OCI-LY3 (cell line): ENCODE results near the gene CASZ1.

Experiments used
- H2AFZ ChIP-seq: fragments of 200-600, 300-600 bp; shearing (Covaris generic); 2 replicates; pipeline ENCODE4 v1.6.0; 2014; ENCODE audit warnings: antibody characterized with exemption, low read depth, low read length
- H3K27ac ChIP-seq: fragments of 200-600, 300-600 bp; sonication (generic); 2 replicates; pipeline ENCODE4 v1.5.1; 2014; ENCODE audit warnings: mild to moderate bottlenecking, low read length, moderate library complexity, mixed read lengths
- H3K27me3 ChIP-seq: fragments of 200-600, 300-600 bp; sonication (generic); 2 replicates; pipeline ENCODE4 v1.6.1; 2014; ENCODE audit warnings: low read depth, low read length, mixed read lengths
- H3K36me3 ChIP-seq: fragments of 200-600, 300-600 bp; sonication (generic); replicated peaks from 2 replicates; pipeline ENCODE3; 2014; ENCODE audit warnings: low read depth, low read length, mixed read lengths
- H3K4me1 ChIP-seq: fragments of 300-600, 200-600 bp; sonication (generic); 2 replicates; pipeline ENCODE4 v1.6.1; 2014; ENCODE audit warnings: low read length, mixed read lengths
- H3K4me2 ChIP-seq: fragments of 200-600, 300-600 bp; sonication (generic); 2 replicates; pipeline ENCODE4 v1.6.1; 2014; ENCODE audit warnings: low read length, mixed read lengths
- H3K4me3 ChIP-seq: fragments of 300-600, 200-600 bp; sonication (generic); 2 replicates; pipeline ENCODE4 v1.5.1; 2014; ENCODE audit warnings: antibody characterized with exemption, mild to moderate bottlenecking, low read length, moderate library complexity
- H3K79me2 ChIP-seq: fragments of 300-600, 200-600 bp; shearing (Covaris generic); 2 replicates; pipeline ENCODE4 v1.6.1; 2014; ENCODE audit warnings: mild to moderate bottlenecking, low read length, mixed read lengths
- H3K9ac ChIP-seq: fragments of 300-600, 200-600 bp; shearing (Covaris generic); 2 replicates; pipeline ENCODE4 v1.6.0; 2014; ENCODE audit warnings: mild to moderate bottlenecking, low read length, moderate library complexity
- H3K9me3 ChIP-seq: fragments of 200-600, 300-600 bp; shearing (Covaris generic); 2 replicates; pipeline ENCODE4 v1.6.1; 2014; ENCODE audit warnings: low read length, mixed read lengths; ENCODE audit not compliant: insufficient read depth
- H4K20me1 ChIP-seq: fragments of 200-600, 300-600 bp; sonication (generic); 2 replicates; pipeline ENCODE4 v1.6.1; 2016; ENCODE audit warnings: low read length, mixed read lengths; ENCODE audit not compliant: insufficient read depth
- CTCF ChIP-seq: fragments of 200-600, 300-600 bp; sonication (generic); IDR thresholded peaks from 2 replicates; pipeline ENCODE4 v1.5.1; 2014; ENCODE audit warnings: antibody characterized with exemption, low read length, low read depth
- EZH2phosphoT487 ChIP-seq: fragments of 200-600 bp; shearing (Covaris generic); IDR thresholded peaks from 2 replicates; pipeline ENCODE4 v1.6.1; 2018; ENCODE audit warnings: antibody characterized with exemption, mixed run types, low read depth

The CASZ1 gene

GRCh38 chr1:10613340-10613739, 183.1 kb downstream of the CASZ1 start:
- Histone ChIP-seq H3K27me3 (no peaks in the 10 kb centered on the region), H3K9ac (no peak overlapping the region), H3K36me3 (no peaks in the 10 kb centered on the region), H3K27ac (no peak overlapping the region), H3K79me2 (no peaks in the 10 kb centered on the region), H4K20me1 (peaks cover 11% of the 10 kb centered on the region; the same call in 1 of the 2 replicates), H3K9me3 (no peaks in the 10 kb centered on the region), H3K4me1 (peaks cover 14% of the 10 kb centered on the region), H3K4me3 (no peak overlapping the region), H2AFZ (no peak overlapping the region), H3K4me2 (no peak overlapping the region)
- TF ChIP-seq EZH2phosphoT487 = no peak
- no peak for TF ChIP-seq CTCF

- Histone ChIP-seq H4K20me1 (peaks cover 11% of the 10 kb centered on the region; the same call in 1 of the 2 replicates), H3K4me2 (no peak overlapping the region), H3K27me3 (no peaks in the 10 kb centered on the region), H3K27ac (no peak overlapping the region), H3K36me3 (no peaks in the 10 kb centered on the region), H3K9me3 (no peaks in the 10 kb centered on the region), H3K79me2 (no peaks in the 10 kb centered on the region), H3K9ac (no peak overlapping the region), H2AFZ (no peak overlapping the region), H3K4me1 (peaks cover 14% of the 10 kb centered on the region), H3K4me3 (no peak overlapping the region)
- TF ChIP-seq CTCF (no peak), EZH2phosphoT487 (no peak)
Measured at GRCh38 chr1:10612436-10613160, 183.8 kb downstream of the CASZ1 start.

- TF ChIP-seq CTCF = no peak
- no peak for TF ChIP-seq EZH2phosphoT487
- Histone ChIP-seq H4K20me1 (peaks cover 11% of the 10 kb centered on the region; the same call in 1 of the 2 replicates), H3K79me2 (no peaks in the 10 kb centered on the region), H3K4me3 (no peak overlapping the region), H2AFZ (no peak overlapping the region), H3K36me3 (no peaks in the 10 kb centered on the region), H3K27ac (no peak overlapping the region), H3K4me2 (no peak overlapping the region), H3K27me3 (no peaks in the 10 kb centered on the region), H3K9ac (no peak overlapping the region), H3K4me1 (peaks cover 14% of the 10 kb centered on the region), H3K9me3 (no peaks in the 10 kb centered on the region)
Measured at GRCh38 chr1:10610901-10611600, 185.4 kb downstream of the CASZ1 start.

GRCh38 chr1:10608690-10609089, 187.8 kb downstream of the CASZ1 start:
- Histone ChIP-seq H3K4me2 (no peak overlapping the region), H3K36me3 (no peaks in the 10 kb centered on the region), H4K20me1 (no peaks in the 10 kb centered on the region), H3K4me3 (no peak overlapping the region), H3K4me1 (no peaks in the 10 kb centered on the region), H3K27ac (no peak overlapping the region), H3K9ac (no peak overlapping the region), H2AFZ (no peak overlapping the region), H3K27me3 (no peaks in the 10 kb centered on the region), H3K9me3 (no peaks in the 10 kb centered on the region), H3K79me2 (no peaks in the 10 kb centered on the region)
- TF ChIP-seq CTCF = no peak
- no peak for TF ChIP-seq EZH2phosphoT487
